SK-N-SH (cell line): ENCODE results near the gene LSMEM2. TPM values are rescaled to one million over a fixed set of nuclear protein-coding genes. Genes with fewer than 3 reads are reported as not detected.

ENCODE experiments used
- CTCF ChIA-PET: fragments of 300-600, 350-600 bp; formaldehyde crosslinking; extraction: SDS; loops from one replicate; lab custom pipeline; 2021; lab: Yijun Ruan, JAX
- POLR2A ChIA-PET: fragments of 350-600 bp; sonication (Branson Sonifier 250); formaldehyde crosslinking; extraction: SDS; loops from one replicate; lab custom pipeline; 2020; ENCODE audit warnings: antibody characterized with exemption, inconsistent platforms; lab: Yijun Ruan, JAX
- DNase-seq: peaks from one replicate; pipeline ENCODE4 v3.0.0; 2012
- H2AFZ ChIP-seq: fragments of 200-600 bp; sonication (generic); 2 replicates; pipeline ENCODE4 v1.8.1; 2016; ENCODE audit warnings: antibody characterized with exemption, mild to moderate bottlenecking, low read depth
- H3F3A ChIP-seq: fragments of 200-600 bp; sonication (generic); replicated peaks from 2 replicates; pipeline ENCODE3; 2016; ENCODE audit warnings: antibody characterized with exemption, mild to moderate bottlenecking; ENCODE audit not compliant: insufficient read depth
- H3K27ac ChIP-seq, 2 experiments: fragments of 200-500 bp in 1 of 2; fragments of 200-600 bp in 1 of 2; sonication (Bioruptor generic) in 1 of 2; sonication (generic), shearing (Covaris generic) in 1 of 2; 2 replicates each; pipeline versions ENCODE4 v1.5.1 to v1.6.1; 2014 to 2016; ENCODE audit warnings: low read depth in 2 of 2, inconsistent platforms in 1 of 2, low read length in 1 of 2, mild to moderate bottlenecking in 1 of 2, mixed read lengths in 1 of 2
- H3K27me3 ChIP-seq: fragments of 200-600 bp; sonication (generic), shearing (Covaris generic); 2 replicates; pipeline ENCODE4 v1.6.1; 2016; ENCODE audit warnings: mixed run types; ENCODE audit not compliant: insufficient read depth
- H3K36me3 ChIP-seq, 2 experiments: fragments of 200-500 bp in 1 of 2; fragments of 200-600 bp in 1 of 2; sonication (Bioruptor generic) in 1 of 2; sonication (generic) in 1 of 2; replicated peaks in 1 of 2; 2 replicates each; pipeline versions ENCODE3 to v1.5.1; 2014 to 2016; ENCODE audit warnings: low read length in 1 of 2, mild to moderate bottlenecking in 1 of 2; ENCODE audit not compliant: insufficient read depth in 2 of 2, control insufficient read depth in 1 of 2
- H3K4me1 ChIP-seq, 2 experiments: fragments of 200-500 bp in 1 of 2; fragments of 200-600 bp in 1 of 2; sonication (Bioruptor generic) in 1 of 2; sonication (generic), shearing (Covaris generic) in 1 of 2; 2 replicates each; pipeline versions ENCODE4 v1.5.1 to v1.6.1; 2014 to 2016; ENCODE audit warnings: low read depth in 1 of 2, low read length in 1 of 2, mixed run types in 1 of 2; ENCODE audit not compliant: insufficient read depth in 2 of 2, control insufficient read depth in 1 of 2
- H3K4me2 ChIP-seq: fragments of 200-600 bp; sonication (generic), shearing (Covaris generic); 2 replicates; pipeline ENCODE4 v1.6.1; 2017; ENCODE audit warnings: mixed run types
- H3K4me3 ChIP-seq, 2 experiments: fragments of 200-500 bp in 1 of 2; fragments of 200-600 bp in 1 of 2; sonication (Bioruptor generic) in 1 of 2; sonication (generic), shearing (Covaris generic) in 1 of 2; 2 replicates each; pipeline versions ENCODE4 v1.5.1 to v1.8.1; 2014 to 2016; ENCODE audit warnings: low read depth in 2 of 2, inconsistent platforms in 1 of 2, low read length in 1 of 2, mild to moderate bottlenecking in 1 of 2, mixed read lengths in 1 of 2, moderate library complexity in 1 of 2
- H3K79me2 ChIP-seq: fragments of 200-600 bp; sonication (generic); 2 replicates; pipeline ENCODE4 v1.8.1; 2017; ENCODE audit warnings: mild to moderate bottlenecking; ENCODE audit not compliant: insufficient read depth
- H3K9ac ChIP-seq: fragments of 200-600 bp; sonication (generic); 2 replicates; pipeline ENCODE4 v1.6.1; 2017; ENCODE audit warnings: mixed run types
- H3K9me2 ChIP-seq: fragments of 200-600 bp; sonication (generic); 2 replicates; pipeline ENCODE4 v1.6.1; 2017; ENCODE audit warnings: mixed run types
- H3K9me3 ChIP-seq: fragments of 200-600 bp; sonication (generic); 2 replicates; pipeline ENCODE4 v1.6.1; 2017; ENCODE audit warnings: mixed run types, mild to moderate bottlenecking, moderate library complexity
- H4K20me1 ChIP-seq: fragments of 200-600 bp; sonication (generic); 2 replicates; pipeline ENCODE4 v1.6.1; 2017; ENCODE audit warnings: mild to moderate bottlenecking, mixed run types; ENCODE audit not compliant: insufficient read depth
- ELF1 ChIP-seq: IDR thresholded peaks from 2 replicates; pipeline ENCODE4 v1.4.0; 2012
- EP300 ChIP-seq, 2 experiments: IDR thresholded peaks; 2 replicates each; pipeline versions ENCODE4 v1.4.0 to v1.6.1; 2012; ENCODE audit warnings: borderline replicate concordance in 1 of 2, low read depth in 1 of 2, low read length in 1 of 2
- FOSL2 ChIP-seq: IDR thresholded peaks from 2 replicates; pipeline ENCODE4 v1.4.0; 2012; ENCODE audit warnings: low read depth, mild to moderate bottlenecking, moderate library complexity, borderline replicate concordance
- GABPA ChIP-seq: IDR thresholded peaks from 2 replicates; pipeline ENCODE4 v1.4.0; 2012; ENCODE audit warnings: low read depth, mild to moderate bottlenecking
- IRF3 ChIP-seq: fragments of 150-350 bp; IDR thresholded peaks from 2 replicates; pipeline ENCODE4 v1.6.1; 2016; ENCODE audit warnings: mild to moderate bottlenecking, low read depth, low read length
- JUND ChIP-seq: IDR thresholded peaks from 2 replicates; pipeline ENCODE4 v1.4.0; 2012
- MAX ChIP-seq: IDR thresholded peaks from 2 replicates; pipeline ENCODE4 v1.4.0; 2012; ENCODE audit warnings: low read depth
- MXI1 ChIP-seq: IDR thresholded peaks from 2 replicates; pipeline ENCODE4 v1.6.1; 2012; ENCODE audit warnings: mild to moderate bottlenecking, low read depth, low read length, improper control_type of control experiment
- POLR2AphosphoS5 ChIP-seq: IDR thresholded peaks from 2 replicates; pipeline ENCODE4 v1.6.1; 2012; ENCODE audit warnings: low read depth, low read length
- RAD21 ChIP-seq: IDR thresholded peaks from 2 replicates; pipeline ENCODE4 v1.6.1; 2012; ENCODE audit warnings: mild to moderate bottlenecking, low read length
- REST ChIP-seq: IDR thresholded peaks from 2 replicates; pipeline ENCODE4 v1.6.1; 2012; ENCODE audit warnings: mild to moderate bottlenecking, low read depth, low read length, moderate library complexity
- RFX5 ChIP-seq: IDR thresholded peaks from 2 replicates; pipeline ENCODE4 v1.6.1; 2012; ENCODE audit warnings: mild to moderate bottlenecking, improper control_type of control experiment, low read length
- SIN3A ChIP-seq: IDR thresholded peaks from 2 replicates; pipeline ENCODE4 v1.6.1; 2012; ENCODE audit warnings: low read depth, mild to moderate bottlenecking, low read length, moderate library complexity, borderline replicate concordance
- TCF12 ChIP-seq: IDR thresholded peaks from 2 replicates; pipeline ENCODE4 v1.4.0; 2012
- TEAD4 ChIP-seq: IDR thresholded peaks from 2 replicates; pipeline ENCODE4 v1.4.0; 2012; ENCODE audit warnings: mild to moderate bottlenecking, borderline replicate concordance; ENCODE audit not compliant: insufficient read depth
- USF1 ChIP-seq: IDR thresholded peaks from 2 replicates; pipeline ENCODE4 v1.4.0; 2012; ENCODE audit warnings: low read depth, borderline replicate concordance
- USF2 ChIP-seq: fragments of 150-350 bp; IDR thresholded peaks from 2 replicates; pipeline ENCODE4 v1.6.1; 2017; ENCODE audit warnings: antibody characterized with exemption, low read length, low read depth, borderline replicate concordance
- ZBTB33 ChIP-seq: IDR thresholded peaks from 2 replicates; pipeline ENCODE4 v1.4.0; 2012; ENCODE audit warnings: low read depth, borderline replicate concordance
- WGBS: methylation state at CpG from one replicate; pipeline ENCODE4 v1.1.6; 2017; ENCODE audit warnings: low lambda C conversion rate; 5-methylcytosine and 5-hydroxymethylcytosine counted together
- polyA plus RNA-seq, 3 experiments: library from polyadenylated mRNA; depleted of rRNA; stranded (reverse); fragments of >200 nt; gene quantifications; 2 replicates each; pipeline ENCODE4 v1.2.3, GENCODE V29; 2012

The LSMEM2 gene
- polyA plus RNA-seq, 1 of the 3 experiments (the other 2 are of a cell fraction) = 0.03 TPM

- no peaks in the 10 kb centered on the region for H3K27me3 ChIP-seq
- TF ChIP-seq POLR2AphosphoS5 = peak; percentile 26; the same call in 1 of the 2 replicates
- TF ChIP-seq TCF12 = 0 out of 2 replicates have a peak, but pooled peaks have one; percentile 10
- no peak for TF ChIP-seq SIN3A
- TF ChIP-seq TEAD4 = no peak
- TF ChIP-seq USF2 = no peak
- no peak for TF ChIP-seq RFX5
- no peak for TF ChIP-seq USF1
- no peak for TF ChIP-seq REST
- no peak for TF ChIP-seq RAD21
- no peak for TF ChIP-seq JUND
- 0 out of 2 replicates have a peak, but pooled peaks have one; percentile 33 for TF ChIP-seq MAX
- TF ChIP-seq ELF1 = no peak
- TF ChIP-seq MXI1 = no peak
- no peak for TF ChIP-seq ZBTB33
- TF ChIP-seq FOSL2 = no peak
- no peak for TF ChIP-seq IRF3
- no peak for TF ChIP-seq GABPA
- no peak for TF ChIP-seq EP300 (IDR thresholded peaks at IDR 0.05; ENCODE audit: borderline replicate concordance in 1 of 2, low read depth in 1 of 2, low read length in 1 of 2)
- H3K27ac ChIP-seq = no peak overlapping the region
- DNase-seq = no peak
- H4K20me1 ChIP-seq = no peaks in the 10 kb centered on the region
- H3K79me2 ChIP-seq = no peaks in the 10 kb centered on the region
- H3K9me3 ChIP-seq = no peaks in the 10 kb centered on the region
- POLR2A ChIA-PET = interaction anchor here (0.8 kb wide), 1 partner anchor 29 kb away, joined by 3 read pairs; no protein-coding TSS in a partner anchor
- H3K9ac ChIP-seq = peak overlapping the region; percentile 49
- CTCF ChIA-PET = interaction anchor here (0.6 to 6.6 kb wide), 10 partner anchors 7 to 78 kb away, joined by 3 to 49 read pairs (median 6); partner anchors contain the start of gene GNAT1
- WGBS = 35% methylated on average over 9 of the region's 22 CpGs
- no peaks in the 10 kb centered on the region for H3K36me3 ChIP-seq
- H3K9me2 ChIP-seq = no peaks in the 10 kb centered on the region
- peaks cover 28% of the 10 kb centered on the region for H3F3A ChIP-seq
- peaks cover 27 to 31% of the 10 kb centered on the region in 2 experiments; a peak in 3 of 4 replicates for H3K4me1 ChIP-seq
- H3K4me3 ChIP-seq = peak overlapping the region; percentile 40 to 53; a peak in 3 of 4 replicates
- H2AFZ ChIP-seq = no peak overlapping the region
- H3K4me2 ChIP-seq = peak overlapping the region; percentile 56
Observed at GRCh38 chr3:50267280-50267913, 11.5 kb upstream of the LSMEM2 start.
